Osteoblast (primary cell): ENCODE results near the gene WDTC1. TPM values are rescaled to one million over a fixed set of nuclear protein-coding genes. Genes with fewer than 3 reads are reported as not detected.

Experiments used
- DNase-seq: peaks from one replicate; pipeline ENCODE4 v3.0.0; 2011; ENCODE audit warnings: low spot score, mixed read lengths; ENCODE audit not compliant: insufficient read length; ENCODE audit errors: missing footprints
- H2AFZ ChIP-seq: 2 replicates; pipeline ENCODE4 v1.6.0; 2011; ENCODE audit warnings: mild to moderate bottlenecking, low read length
- H3K27ac ChIP-seq: 2 replicates; pipeline ENCODE4 v1.5.1; 2011; ENCODE audit warnings: mild to moderate bottlenecking, low read depth, low read length, moderate library complexity
- H3K27me3 ChIP-seq: 2 replicates; pipeline ENCODE4 v1.6.0; 2012; ENCODE audit warnings: mild to moderate bottlenecking, control low read depth, inconsistent platforms, low read length, moderate library complexity; ENCODE audit not compliant: insufficient read depth
- H3K36me3 ChIP-seq: 2 replicates; pipeline ENCODE4 v1.5.1; 2011; ENCODE audit warnings: mild to moderate bottlenecking, low read length, control low read depth, moderate library complexity; ENCODE audit not compliant: insufficient read depth
- H3K4me1 ChIP-seq: 2 replicates; pipeline ENCODE4 v1.5.1; 2011; ENCODE audit warnings: mild to moderate bottlenecking, low read length, control low read depth, moderate library complexity; ENCODE audit not compliant: insufficient read depth
- H3K4me2 ChIP-seq: 2 replicates; pipeline ENCODE4 v1.6.0; 2011; ENCODE audit warnings: mild to moderate bottlenecking, low read length; ENCODE audit not compliant: insufficient read depth
- H3K4me3 ChIP-seq: fragments of 200-600 bp; sonication (generic); 3 replicates; pipeline ENCODE4 v1.5.1; 2012; ENCODE audit warnings: mild to moderate bottlenecking, low read length, inconsistent platforms; ENCODE audit not compliant: insufficient read depth
- H3K79me2 ChIP-seq: 2 replicates; pipeline ENCODE4 v1.6.0; 2012; ENCODE audit warnings: mild to moderate bottlenecking, low read length, control low read depth, inconsistent platforms; ENCODE audit not compliant: insufficient read depth
- H3K9me3 ChIP-seq: 2 replicates; pipeline ENCODE4 v1.5.1; 2011; ENCODE audit warnings: low read depth, low read length, control low read depth
- H4K20me1 ChIP-seq: 2 replicates; pipeline ENCODE4 v1.6.0; 2012; ENCODE audit warnings: mild to moderate bottlenecking, low read length, control low read depth; ENCODE audit not compliant: insufficient read depth
- total RNA-seq: library from RNA; depleted of rRNA; stranded (reverse); fragments of >200 nt; gene quantifications from 2 replicates; pipeline ENCODE4 v1.2.3, GENCODE V29; 2012
- TF ChIP-seq, protein P1 (sequence below): IDR thresholded peaks from 2 replicates; pipeline ENCODE4 v1.5.1; 2011; ENCODE audit warnings: mild to moderate bottlenecking, low read depth, low read length, moderate library complexity; ENCODE audit errors: extremely low read depth

WDTC1 gene
- total RNA-seq, 1 donor, result 34.4 TPM

DNA sequence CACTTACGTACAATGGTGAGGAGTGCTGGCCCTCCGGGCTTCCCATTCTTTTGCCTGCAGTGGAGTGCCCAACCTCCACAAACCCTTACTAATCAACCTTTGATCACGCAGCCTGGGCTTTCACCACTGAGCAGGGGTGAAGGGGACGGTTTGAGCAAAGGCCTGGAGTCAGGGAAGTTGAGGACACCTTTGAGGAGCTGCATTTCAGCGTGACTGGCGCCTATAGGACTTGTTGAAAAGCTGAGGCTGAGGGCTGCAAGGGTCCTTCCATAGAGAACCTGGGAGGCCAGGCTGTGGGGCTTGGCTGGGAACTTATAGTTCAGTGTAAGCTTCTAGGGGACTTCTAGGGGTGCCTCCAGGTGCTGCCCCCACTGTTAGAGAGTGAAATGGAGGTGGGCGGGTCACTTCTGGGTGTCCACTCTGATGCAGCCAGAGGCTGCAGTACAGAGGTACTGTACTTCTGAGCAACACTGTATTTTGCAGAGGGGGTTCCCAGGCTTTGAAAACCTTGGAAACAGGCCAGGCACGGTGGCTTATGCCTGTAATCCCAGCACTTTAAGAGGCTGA, 117.2 kb downstream of the WDTC1 start:
- Histone ChIP-seq H3K27ac (no peak overlapping the region), H2AFZ (no peak overlapping the region), H3K4me1 (peaks cover 2% of the 10 kb centered on the region), H3K27me3 (no peaks in the 10 kb centered on the region), H4K20me1 (no peaks in the 10 kb centered on the region), H3K4me2 (peak overlapping the region; percentile 9), H3K36me3 (peaks cover 17% of the 10 kb centered on the region), H3K9me3 (no peaks in the 10 kb centered on the region), H3K79me2 (no peaks in the 10 kb centered on the region), H3K4me3 (no peak overlapping the region)
- TF ChIP-seq, protein P1, sequence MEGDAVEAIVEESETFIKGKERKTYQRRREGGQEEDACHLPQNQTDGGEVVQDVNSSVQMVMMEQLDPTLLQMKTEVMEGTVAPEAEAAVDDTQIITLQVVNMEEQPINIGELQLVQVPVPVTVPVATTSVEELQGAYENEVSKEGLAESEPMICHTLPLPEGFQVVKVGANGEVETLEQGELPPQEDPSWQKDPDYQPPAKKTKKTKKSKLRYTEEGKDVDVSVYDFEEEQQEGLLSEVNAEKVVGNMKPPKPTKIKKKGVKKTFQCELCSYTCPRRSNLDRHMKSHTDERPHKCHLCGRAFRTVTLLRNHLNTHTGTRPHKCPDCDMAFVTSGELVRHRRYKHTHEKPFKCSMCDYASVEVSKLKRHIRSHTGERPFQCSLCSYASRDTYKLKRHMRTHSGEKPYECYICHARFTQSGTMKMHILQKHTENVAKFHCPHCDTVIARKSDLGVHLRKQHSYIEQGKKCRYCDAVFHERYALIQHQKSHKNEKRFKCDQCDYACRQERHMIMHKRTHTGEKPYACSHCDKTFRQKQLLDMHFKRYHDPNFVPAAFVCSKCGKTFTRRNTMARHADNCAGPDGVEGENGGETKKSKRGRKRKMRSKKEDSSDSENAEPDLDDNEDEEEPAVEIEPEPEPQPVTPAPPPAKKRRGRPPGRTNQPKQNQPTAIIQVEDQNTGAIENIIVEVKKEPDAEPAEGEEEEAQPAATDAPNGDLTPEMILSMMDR, result no peak
- DNase-seq, result peak; percentile 85

DNA sequence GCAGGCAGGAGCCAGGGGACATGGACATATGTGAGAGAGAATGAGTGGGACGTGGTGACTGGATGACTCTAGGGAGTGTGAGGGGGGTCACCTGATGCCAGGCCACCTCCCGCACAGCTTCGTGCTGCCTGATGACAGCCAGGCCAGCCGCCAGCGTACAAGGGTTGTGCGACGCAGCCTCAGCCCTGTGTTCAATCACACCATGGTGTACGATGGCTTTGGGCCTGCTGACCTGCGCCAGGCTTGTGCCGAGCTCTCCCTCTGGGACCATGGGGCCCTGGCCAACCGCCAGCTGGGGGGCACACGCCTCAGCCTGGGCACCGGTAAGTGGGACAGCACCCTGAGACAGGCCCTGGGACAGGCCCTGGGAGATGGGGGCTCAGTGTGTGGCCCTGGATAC, 118.7 kb downstream of the WDTC1 start:
- Histone ChIP-seq H3K79me2 (no peaks in the 10 kb centered on the region), H3K27ac (no peak overlapping the region), H3K27me3 (no peaks in the 10 kb centered on the region), H3K36me3 (peaks cover 20% of the 10 kb centered on the region), H2AFZ (no peak overlapping the region), H3K4me2 (no peak overlapping the region), H4K20me1 (no peaks in the 10 kb centered on the region), H3K9me3 (no peaks in the 10 kb centered on the region), H3K4me3 (no peak overlapping the region), H3K4me1 (peaks cover 2% of the 10 kb centered on the region)
- peak; percentile 56 for DNase-seq
- TF ChIP-seq, protein P1, result no peak

DNA sequence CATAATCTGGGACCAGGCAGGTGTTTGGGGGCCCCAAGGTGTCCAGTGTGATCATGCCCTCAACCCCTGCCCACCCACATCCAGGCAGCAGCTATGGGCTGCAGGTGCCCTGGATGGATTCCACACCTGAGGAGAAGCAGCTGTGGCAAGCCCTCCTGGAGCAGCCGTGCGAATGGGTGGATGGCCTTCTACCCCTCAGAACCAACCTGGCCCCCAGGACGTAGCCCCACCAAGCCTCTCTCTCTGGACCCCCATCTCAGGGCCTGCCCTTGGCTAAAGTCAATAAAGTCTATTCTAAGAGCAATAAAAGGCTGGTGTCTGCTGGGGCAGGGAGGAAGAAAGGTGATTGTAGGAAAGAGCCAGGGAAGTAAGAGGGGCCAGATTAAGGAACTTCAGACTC, 119.2 kb downstream of the WDTC1 start:
- DNase-seq, result peak; percentile 59
- Histone ChIP-seq H3K79me2 (no peaks in the 10 kb centered on the region), H3K27ac (no peak overlapping the region), H3K9me3 (no peaks in the 10 kb centered on the region), H3K4me1 (peaks cover 2% of the 10 kb centered on the region), H3K27me3 (no peaks in the 10 kb centered on the region), H3K4me3 (no peak overlapping the region), H3K4me2 (no peak overlapping the region), H4K20me1 (no peaks in the 10 kb centered on the region), H2AFZ (no peak overlapping the region), H3K36me3 (peaks cover 20% of the 10 kb centered on the region)
- TF ChIP-seq, protein P1, result no peak

DNA sequence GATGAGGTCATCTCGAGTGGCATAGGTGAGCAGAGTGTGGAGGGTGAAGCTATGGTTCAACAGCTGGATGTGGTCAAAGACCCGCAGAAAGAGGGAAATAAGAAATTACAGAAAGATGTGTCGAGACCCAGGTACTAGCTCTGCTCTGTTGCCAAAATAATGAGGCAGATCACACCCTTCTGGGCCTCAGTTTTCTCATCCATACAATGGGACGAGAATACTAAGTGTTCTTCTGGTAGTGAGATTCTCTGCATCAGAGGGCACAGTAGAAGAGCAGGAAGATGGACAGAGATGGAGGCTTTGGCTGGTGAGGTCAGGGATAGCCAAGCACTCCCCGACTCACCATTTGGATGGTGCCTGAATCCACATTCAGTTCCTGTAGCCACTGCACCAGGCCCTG, 121.3 kb downstream of the WDTC1 start:
- Histone ChIP-seq H3K79me2 (no peaks in the 10 kb centered on the region), H4K20me1 (no peaks in the 10 kb centered on the region)
- TF ChIP-seq, protein P1, result no peak

More for the DNA sequence above, 121.3 kb downstream of the WDTC1 start:
- no peak overlapping the region for H2AFZ ChIP-seq
- no peaks in the 10 kb centered on the region for H3K4me1 ChIP-seq
- peaks cover 33% of the 10 kb centered on the region for H3K36me3 ChIP-seq
- H3K27me3 ChIP-seq, result no peaks in the 10 kb centered on the region
- H3K9me3 ChIP-seq, result no peaks in the 10 kb centered on the region
- no peak for DNase-seq
- no peak overlapping the region for H3K27ac ChIP-seq
- H3K4me2 ChIP-seq, result no peak overlapping the region
- H3K4me3 ChIP-seq, result no peak overlapping the region
